HCT116 (cell line): ENCODE results near the gene GID4. TPM values are rescaled to one million over a fixed set of nuclear protein-coding genes. Genes with fewer than 3 reads are reported as not detected.

Source experiments
- ATAC-seq: fragments of 200-7000 bp; cut with Tn5 transposase; 2 replicates; pipeline ENCODE4 v1.9.1; 2020; ENCODE audit warnings: mild to moderate bottlenecking, moderate library complexity
- BruUV-seq: library from RNA; stranded (reverse); fragments of 400-500 nt; replicated peaks from 2 replicates; lab custom pipeline; 2021; lab: Mats Ljungman, UMichigan
- CTCF ChIA-PET: fragments of 300-600 bp; sonication (Branson Sonifier 250); formaldehyde crosslinking; loops from one replicate; lab custom pipeline; 2021; ENCODE audit warnings: antibody characterized with exemption; lab: Charles Lee
- POLR2A ChIA-PET: fragments of 300-600, 350-600 bp; sonication (Branson Sonifier 250); formaldehyde crosslinking; loops from one replicate; lab custom pipeline; 2021; ENCODE audit warnings: antibody characterized with exemption; lab: Charles Lee
- RAD21 ChIA-PET, 2 experiments: fragments of 300-600 bp; sonication (Branson Sonifier 250); formaldehyde crosslinking; loops; one replicate each; lab custom pipeline; 2023; ENCODE audit warnings: low total read pairs in 2 of 2; ENCODE audit not compliant: uncharacterized antibody in 2 of 2, unreplicated experiment in 2 of 2, low non-redundant PET in 1 of 2; lab: Charles Lee
- DNase-seq: peaks from one replicate; pipeline ENCODE4 v3.0.0-alpha.2; 2010; ENCODE audit warnings: low read depth, low spot score
- H2AFZ ChIP-seq: fragments of 200-600 bp; shearing (Covaris generic), sonication (generic); 2 replicates; pipeline ENCODE4 v1.6.1; 2017; ENCODE audit warnings: low read depth, mixed run types, mixed read lengths, antibody characterized with exemption, low read length; ENCODE audit not compliant: poor library complexity, severe bottlenecking
- H3K27ac ChIP-seq: 2 replicates; pipeline ENCODE4 v1.5.1; 2012; ENCODE audit warnings: low read depth, low read length
- H3K27me3 ChIP-seq: fragments of 200-600 bp; sonication (generic); 2 replicates; pipeline ENCODE4 v1.6.1; 2016; ENCODE audit warnings: mixed run types, low read length, mixed read lengths; ENCODE audit not compliant: insufficient read depth
- H3K36me3 ChIP-seq, 2 experiments: fragments of 200-500 bp in 1 of 2; fragments of 200-600 bp in 1 of 2; sonication (Bioruptor generic) in 1 of 2; sonication (generic) in 1 of 2; 2 replicates each; pipeline versions ENCODE4 v1.5.1 to v1.6.1; 2014 to 2016; ENCODE audit warnings: low read length in 2 of 2, inconsistent platforms in 1 of 2, mixed read lengths in 1 of 2, mixed run types in 1 of 2; ENCODE audit not compliant: insufficient read depth in 2 of 2, control insufficient read depth in 1 of 2
- H3K4me1 ChIP-seq, 2 experiments: fragments of 200-600 bp in 1 of 2; sonication (generic) in 1 of 2; 2 replicates each; pipeline versions ENCODE4 v1.5.1 to v1.6.1; 2012 to 2017; ENCODE audit warnings: low read length in 2 of 2, inconsistent platforms in 1 of 2, mild to moderate bottlenecking in 1 of 2, mixed read lengths in 1 of 2, mixed run types in 1 of 2, moderate library complexity in 1 of 2; ENCODE audit not compliant: insufficient read depth in 2 of 2, control insufficient read depth in 1 of 2
- H3K4me2 ChIP-seq: fragments of 200-600 bp; sonication (generic); 2 replicates; pipeline ENCODE4 v1.6.1; 2017; ENCODE audit warnings: mixed run types, low read length, mixed read lengths
- H3K4me3 ChIP-seq, 2 experiments: fragments of 200-600 bp in 1 of 2; sonication (generic) in 1 of 2; replicated peaks in 1 of 2; 2 replicates each; pipeline ENCODE4 v1.5.1; 2011 to 2016; ENCODE audit warnings: low read length in 2 of 2, control low read depth in 1 of 2, low read depth in 1 of 2, mild to moderate bottlenecking in 1 of 2, mixed read lengths in 1 of 2, mixed run types in 1 of 2
- H3K79me2 ChIP-seq: fragments of 200-600 bp; sonication (generic); 2 replicates; pipeline ENCODE4 v1.6.1; 2017; ENCODE audit warnings: mild to moderate bottlenecking, mixed run types, low read length, moderate library complexity, mixed read lengths; ENCODE audit not compliant: insufficient read depth
- H3K9ac ChIP-seq: fragments of 200-600 bp; sonication (generic); 2 replicates; pipeline ENCODE4 v1.6.1; 2016; ENCODE audit warnings: low read length, mixed read lengths
- H3K9me2 ChIP-seq: fragments of 200-600 bp; sonication (generic), shearing (Covaris generic); 2 replicates; pipeline ENCODE4 v1.6.1; 2017; ENCODE audit warnings: mixed run types, mild to moderate bottlenecking, moderate library complexity; ENCODE audit not compliant: insufficient read depth
- H3K9me3 ChIP-seq, 2 experiments: fragments of 200-500 bp in 1 of 2; fragments of 200-600 bp in 1 of 2; sonication (Bioruptor generic) in 1 of 2; sonication (generic) in 1 of 2; 2 replicates each; pipeline ENCODE4 v1.6.1; 2014 to 2017; ENCODE audit warnings: low read length in 2 of 2, mixed read lengths in 2 of 2, inconsistent platforms in 1 of 2, low read depth in 1 of 2, mild to moderate bottlenecking in 1 of 2, mixed run types in 1 of 2, moderate library complexity in 1 of 2; ENCODE audit not compliant: control insufficient read depth in 1 of 2, insufficient read depth in 1 of 2
- H4K20me1 ChIP-seq: fragments of 200-600 bp; sonication (generic), shearing (Covaris generic); 2 replicates; pipeline ENCODE4 v1.6.1; 2017; ENCODE audit warnings: mixed run types, mild to moderate bottlenecking, moderate library complexity; ENCODE audit not compliant: insufficient read depth
- CEBPB ChIP-seq: IDR thresholded peaks from 2 replicates; pipeline ENCODE4 v1.6.1; 2012; ENCODE audit warnings: low read depth
- EGR1 ChIP-seq: IDR thresholded peaks from 2 replicates; pipeline ENCODE4 v1.6.1; 2012; ENCODE audit warnings: low read depth
- EZH2phosphoT487 ChIP-seq: fragments of 200-600 bp; IDR thresholded peaks from 2 replicates; pipeline ENCODE4 v1.6.1; 2018; ENCODE audit warnings: antibody characterized with exemption, borderline replicate concordance
- FOSL1 ChIP-seq: IDR thresholded peaks from 2 replicates; pipeline ENCODE4 v1.6.1; 2012; ENCODE audit warnings: low read depth
- JUND ChIP-seq: IDR thresholded peaks from 2 replicates; pipeline ENCODE4 v1.6.1; 2012
- POLR2A ChIP-seq: IDR thresholded peaks from 2 replicates; pipeline ENCODE4 v1.7.0; 2011; ENCODE audit warnings: borderline replicate concordance; ENCODE audit not compliant: insufficient read depth, insufficient read length; ENCODE audit errors: extremely low read depth
- POLR2AphosphoS5 ChIP-seq: IDR thresholded peaks from 2 replicates; pipeline ENCODE4 v1.6.1; 2011; ENCODE audit warnings: mild to moderate bottlenecking, low read depth, low read length, moderate library complexity
- RAD21 ChIP-seq: IDR thresholded peaks from 2 replicates; pipeline ENCODE4 v1.6.1; 2012; ENCODE audit warnings: low read depth, mild to moderate bottlenecking
- SIN3A ChIP-seq: IDR thresholded peaks from 2 replicates; pipeline ENCODE4 v1.6.1; 2012; ENCODE audit warnings: low read depth
- SP1 ChIP-seq: IDR thresholded peaks from 2 replicates; pipeline ENCODE4 v1.6.1; 2012; ENCODE audit warnings: low read depth
- SRF ChIP-seq: IDR thresholded peaks from 2 replicates; pipeline ENCODE4 v1.6.1; 2012; ENCODE audit warnings: low read depth
- YY1 ChIP-seq: IDR thresholded peaks from 2 replicates; pipeline ENCODE4 v1.6.1; 2011; ENCODE audit warnings: low read length, low read depth, moderate library complexity, mild to moderate bottlenecking; ENCODE audit not compliant: insufficient replicate concordance; ENCODE audit errors: extremely low read depth
- ZFX ChIP-seq: fragments of 450-650 bp; IDR thresholded peaks from 2 replicates; pipeline ENCODE4 v1.6.1; 2017
- intact Hi-C: fragments of 100-400 bp; cut with micrococcal nuclease; formaldehyde crosslinking; loops from 2 replicates; pipeline ENCODE4 v1.10.0; 2022
- total RNA-seq: library from RNA; stranded (reverse); gene quantifications from one replicate; pipeline ENCODE4 v1.2.1, GENCODE V29; 2021; ENCODE audit not compliant: unreplicated experiment
- TF ChIP-seq, protein P1 (sequence below), 3 experiments: fragments of 200-600 bp in 1 of 3; sonication (generic) in 1 of 3; IDR thresholded peaks in 2 of 3; conservative IDR thresholded peaks in 1 of 3; 2 replicates each; pipeline ENCODE4 v1.5.1; 2012 to 2017; ENCODE audit warnings: low read depth in 2 of 3, low read length in 2 of 3, antibody characterized with exemption in 1 of 3, borderline replicate concordance in 1 of 3, control low read depth in 1 of 3, mild to moderate bottlenecking in 1 of 3, mixed read lengths in 1 of 3, mixed run types in 1 of 3, moderate library complexity in 1 of 3; ENCODE audit not compliant: insufficient read depth in 1 of 3
- TF ChIP-seq, protein P2 (sequence below): IDR thresholded peaks from 2 replicates; pipeline ENCODE4 v1.6.1; 2012
- TF ChIP-seq, protein P3 (sequence below): IDR thresholded peaks from 2 replicates; pipeline ENCODE4 v1.6.1; 2012
- TF ChIP-seq, protein P4 (sequence below): IDR thresholded peaks from 2 replicates; pipeline ENCODE4 v1.6.1; 2011; ENCODE audit warnings: mild to moderate bottlenecking, low read length, moderate library complexity; ENCODE audit not compliant: insufficient replicate concordance; ENCODE audit errors: extremely low read depth

Gene GID4
- total RNA-seq, 1 experiment from 2014 or later: 10.8 TPM

DNA sequence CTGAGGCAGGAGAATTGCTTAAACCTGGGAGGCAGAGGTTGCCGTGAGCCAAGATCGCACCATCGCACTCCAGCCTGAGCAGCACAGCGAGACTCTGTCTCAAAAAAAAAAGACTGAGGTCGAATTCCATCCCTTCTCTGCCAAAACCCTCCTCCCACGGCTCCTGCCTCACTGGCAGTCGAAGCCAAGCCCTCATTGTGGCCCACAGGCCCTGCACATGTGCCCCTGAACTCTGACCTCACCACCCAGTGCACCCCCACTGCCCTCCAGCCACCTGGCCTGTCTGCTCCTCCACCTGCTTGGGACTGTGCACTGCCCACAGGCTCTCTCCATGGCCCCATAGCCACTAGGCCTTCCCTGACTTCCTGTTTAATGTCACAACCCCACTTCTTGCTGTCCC is 76.3 kb downstream of the GID4 start:
- Histone ChIP-seq H3K9ac (no peak overlapping the region), H3K27ac (no peak overlapping the region), H3K27me3 (no peaks in the 10 kb centered on the region), H3K4me1 (no peaks in the 10 kb centered on the region), H4K20me1 (no peaks in the 10 kb centered on the region), H3K9me3 (no peaks in the 10 kb centered on the region; a peak in 2 of 4 replicates), H3K9me2 (no peaks in the 10 kb centered on the region), H3K36me3 (no peaks in the 10 kb centered on the region), H2AFZ (no peak overlapping the region), H3K4me2 (no peak overlapping the region), H3K79me2 (no peaks in the 10 kb centered on the region), H3K4me3 (no peak overlapping the region)
- POLR2A ChIA-PET: no interaction called here
- no TSS peak for BruUV-seq
- intact Hi-C loops: no loop called here
- no peak for TF ChIP-seq CEBPB
- no peak for TF ChIP-seq SP1
- TF ChIP-seq RAD21: no peak
- no peak for TF ChIP-seq SRF
- no peak for TF ChIP-seq ZFX
- no peak for TF ChIP-seq JUND
- TF ChIP-seq POLR2A: no peak
- no peak for TF ChIP-seq POLR2AphosphoS5
- RAD21 ChIA-PET: no interaction called here
- DNase-seq (no peak), ATAC-seq (no peak)
- CTCF ChIA-PET: no interaction called here

DNA sequence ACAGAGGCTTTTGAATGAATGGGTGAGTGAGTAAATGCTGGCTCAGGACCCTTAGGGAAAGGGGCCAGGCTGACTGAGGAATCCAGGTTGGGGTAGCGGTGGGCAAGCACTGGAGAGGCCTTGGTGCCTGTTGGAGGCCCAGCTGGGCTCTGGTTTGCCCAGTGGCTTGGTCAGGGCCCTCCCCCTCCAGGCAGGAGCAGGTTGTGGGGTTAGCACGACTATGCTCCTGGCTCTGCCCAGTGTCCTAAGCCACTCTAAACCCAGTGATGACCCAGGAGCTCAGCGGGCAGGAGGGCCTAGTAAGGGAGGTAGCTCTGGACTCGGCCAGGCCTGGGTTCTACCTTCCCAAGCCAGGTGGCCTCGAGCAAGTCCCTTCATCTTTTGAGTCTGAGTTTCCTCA is 76.9 kb downstream of the GID4 start:
- H3K9ac ChIP-seq: no peak overlapping the region
- no peak overlapping the region for H3K27ac ChIP-seq
- POLR2A ChIA-PET: no interaction called here
- no TSS peak for BruUV-seq
- CTCF ChIA-PET: no interaction called here
- TF ChIP-seq CEBPB (no peak), FOSL1 (no peak), EZH2phosphoT487 (no peak), YY1 (no peak), EGR1 (no peak), SIN3A (no peak), RAD21 (no peak)
- TF ChIP-seq, protein P1, sequence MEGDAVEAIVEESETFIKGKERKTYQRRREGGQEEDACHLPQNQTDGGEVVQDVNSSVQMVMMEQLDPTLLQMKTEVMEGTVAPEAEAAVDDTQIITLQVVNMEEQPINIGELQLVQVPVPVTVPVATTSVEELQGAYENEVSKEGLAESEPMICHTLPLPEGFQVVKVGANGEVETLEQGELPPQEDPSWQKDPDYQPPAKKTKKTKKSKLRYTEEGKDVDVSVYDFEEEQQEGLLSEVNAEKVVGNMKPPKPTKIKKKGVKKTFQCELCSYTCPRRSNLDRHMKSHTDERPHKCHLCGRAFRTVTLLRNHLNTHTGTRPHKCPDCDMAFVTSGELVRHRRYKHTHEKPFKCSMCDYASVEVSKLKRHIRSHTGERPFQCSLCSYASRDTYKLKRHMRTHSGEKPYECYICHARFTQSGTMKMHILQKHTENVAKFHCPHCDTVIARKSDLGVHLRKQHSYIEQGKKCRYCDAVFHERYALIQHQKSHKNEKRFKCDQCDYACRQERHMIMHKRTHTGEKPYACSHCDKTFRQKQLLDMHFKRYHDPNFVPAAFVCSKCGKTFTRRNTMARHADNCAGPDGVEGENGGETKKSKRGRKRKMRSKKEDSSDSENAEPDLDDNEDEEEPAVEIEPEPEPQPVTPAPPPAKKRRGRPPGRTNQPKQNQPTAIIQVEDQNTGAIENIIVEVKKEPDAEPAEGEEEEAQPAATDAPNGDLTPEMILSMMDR (IDR thresholded peaks at IDR 0.05 in 2 of 3, conservative IDR thresholded peaks at IDR 0.05 in 1 of 3; ENCODE audit: borderline replicate concordance in 1 of 3, insufficient read depth in 1 of 3, low read depth in 2 of 3, low read length in 2 of 3): no peak
- TF ChIP-seq, protein P2, sequence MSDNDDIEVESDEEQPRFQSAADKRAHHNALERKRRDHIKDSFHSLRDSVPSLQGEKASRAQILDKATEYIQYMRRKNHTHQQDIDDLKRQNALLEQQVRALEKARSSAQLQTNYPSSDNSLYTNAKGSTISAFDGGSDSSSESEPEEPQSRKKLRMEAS: no peak
- TF ChIP-seq, protein P3, sequence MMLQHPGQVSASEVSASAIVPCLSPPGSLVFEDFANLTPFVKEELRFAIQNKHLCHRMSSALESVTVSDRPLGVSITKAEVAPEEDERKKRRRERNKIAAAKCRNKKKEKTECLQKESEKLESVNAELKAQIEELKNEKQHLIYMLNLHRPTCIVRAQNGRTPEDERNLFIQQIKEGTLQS: no peak
- TF ChIP-seq, protein P4, sequence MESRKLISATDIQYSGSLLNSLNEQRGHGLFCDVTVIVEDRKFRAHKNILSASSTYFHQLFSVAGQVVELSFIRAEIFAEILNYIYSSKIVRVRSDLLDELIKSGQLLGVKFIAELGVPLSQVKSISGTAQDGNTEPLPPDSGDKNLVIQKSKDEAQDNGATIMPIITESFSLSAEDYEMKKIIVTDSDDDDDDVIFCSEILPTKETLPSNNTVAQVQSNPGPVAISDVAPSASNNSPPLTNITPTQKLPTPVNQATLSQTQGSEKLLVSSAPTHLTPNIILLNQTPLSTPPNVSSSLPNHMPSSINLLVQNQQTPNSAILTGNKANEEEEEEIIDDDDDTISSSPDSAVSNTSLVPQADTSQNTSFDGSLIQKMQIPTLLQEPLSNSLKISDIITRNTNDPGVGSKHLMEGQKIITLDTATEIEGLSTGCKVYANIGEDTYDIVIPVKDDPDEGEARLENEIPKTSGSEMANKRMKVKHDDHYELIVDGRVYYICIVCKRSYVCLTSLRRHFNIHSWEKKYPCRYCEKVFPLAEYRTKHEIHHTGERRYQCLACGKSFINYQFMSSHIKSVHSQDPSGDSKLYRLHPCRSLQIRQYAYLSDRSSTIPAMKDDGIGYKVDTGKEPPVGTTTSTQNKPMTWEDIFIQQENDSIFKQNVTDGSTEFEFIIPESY: no peak
- H3K4me3 ChIP-seq: no peak overlapping the region
- no peaks in the 10 kb centered on the region for H3K27me3 ChIP-seq
- H3K79me2 ChIP-seq: no peaks in the 10 kb centered on the region
- RAD21 ChIA-PET: interaction anchor here in 1 of 2 experiments (0.5 kb wide), 1 partner anchor 37 kb away, joined by 3 read pairs; no protein-coding TSS in a partner anchor
- no peak overlapping the region for H3K4me2 ChIP-seq
- no peaks in the 10 kb centered on the region for H3K4me1 ChIP-seq
- intact Hi-C loops: no loop called here
- no peaks in the 10 kb centered on the region for H4K20me1 ChIP-seq
- H3K36me3 ChIP-seq: no peaks in the 10 kb centered on the region
- no peaks in the 10 kb centered on the region for H3K9me2 ChIP-seq
- H3K9me3 ChIP-seq: no peaks in the 10 kb centered on the region; a peak in 2 of 4 replicates
- no peak overlapping the region for H2AFZ ChIP-seq
- no peak for ATAC-seq
- no peak for DNase-seq
